Upper lobe of left lung (tissue), 4 donors: ENCODE measurements around the gene FRK.

Experiments used
- POLR2A ChIP-seq, 4 donors: fragments of 450-650 bp; IDR thresholded peaks; one replicate each; pipeline ENCODE4 v1.5.1; 2016 to 2017; ENCODE audit warnings: antibody characterized with exemption in 4 of 4, mild to moderate bottlenecking in 2 of 4
- TF ChIP-seq, protein P1 (sequence below), 6 experiments: fragments of 450-650 bp in 4 of 6; fragments of 200-600 bp in 2 of 6; sonication (generic) in 2 of 6; IDR thresholded peaks; one replicate each; pipeline ENCODE4 v1.5.1; 2016 to 2019; ENCODE audit warnings: antibody characterized with exemption in 6 of 6

DNA sequence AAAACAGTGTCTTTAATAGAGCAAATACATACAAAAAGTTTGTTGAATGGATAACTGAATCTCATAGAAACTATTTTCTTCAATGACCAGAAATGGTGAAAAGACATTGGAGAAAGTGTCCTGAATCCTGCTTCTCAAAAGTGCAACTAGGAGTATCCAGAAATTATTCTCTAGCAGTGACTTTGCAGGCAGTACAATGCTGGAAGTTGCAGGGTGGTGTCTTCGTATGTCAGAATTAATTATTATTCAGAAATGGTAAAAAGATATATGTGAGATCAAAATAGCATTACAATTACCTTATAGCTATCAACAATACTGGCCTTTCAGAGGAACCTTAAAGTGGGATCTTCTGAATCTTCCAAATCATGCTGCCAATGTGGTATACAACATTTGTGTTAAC, 10.0 kb downstream of the FRK start:
- no peak for TF ChIP-seq POLR2A (IDR thresholded peaks at IDR 0.05)
- TF ChIP-seq, protein P1, sequence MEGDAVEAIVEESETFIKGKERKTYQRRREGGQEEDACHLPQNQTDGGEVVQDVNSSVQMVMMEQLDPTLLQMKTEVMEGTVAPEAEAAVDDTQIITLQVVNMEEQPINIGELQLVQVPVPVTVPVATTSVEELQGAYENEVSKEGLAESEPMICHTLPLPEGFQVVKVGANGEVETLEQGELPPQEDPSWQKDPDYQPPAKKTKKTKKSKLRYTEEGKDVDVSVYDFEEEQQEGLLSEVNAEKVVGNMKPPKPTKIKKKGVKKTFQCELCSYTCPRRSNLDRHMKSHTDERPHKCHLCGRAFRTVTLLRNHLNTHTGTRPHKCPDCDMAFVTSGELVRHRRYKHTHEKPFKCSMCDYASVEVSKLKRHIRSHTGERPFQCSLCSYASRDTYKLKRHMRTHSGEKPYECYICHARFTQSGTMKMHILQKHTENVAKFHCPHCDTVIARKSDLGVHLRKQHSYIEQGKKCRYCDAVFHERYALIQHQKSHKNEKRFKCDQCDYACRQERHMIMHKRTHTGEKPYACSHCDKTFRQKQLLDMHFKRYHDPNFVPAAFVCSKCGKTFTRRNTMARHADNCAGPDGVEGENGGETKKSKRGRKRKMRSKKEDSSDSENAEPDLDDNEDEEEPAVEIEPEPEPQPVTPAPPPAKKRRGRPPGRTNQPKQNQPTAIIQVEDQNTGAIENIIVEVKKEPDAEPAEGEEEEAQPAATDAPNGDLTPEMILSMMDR (IDR thresholded peaks at IDR 0.05): no peak
